Ovary (tissue), 3 donors: ENCODE results near the gene DNHD1.

ENCODE experiments used
- CTCF ChIP-seq, 3 donors: fragments of 450-650 bp in 2 of 3; fragments of 200-600 bp in 1 of 3; IDR thresholded peaks; one replicate each; pipeline versions ENCODE4 v1.5.1 to v1.8.0; 2016 to 2022; ENCODE audit warnings: antibody characterized with exemption in 3 of 3, mild to moderate bottlenecking in 1 of 3
- EP300 ChIP-seq: sonication (generic); formaldehyde crosslinking; IDR thresholded peaks from one replicate; pipeline ENCODE4 v1.6.1; 2017; ENCODE audit warnings: antibody characterized with exemption
- donor health status: DM: no; HTN: no; CAD: no.

GRCh38 chr11:6486938-6487337 is 10.1 kb upstream of the DNHD1 start:
- TF ChIP-seq CTCF (IDR thresholded peaks at IDR 0.05) (no peak), EP300 (no peak)
